AG04449 (cell line): ENCODE data around the gene NAPG.
A peak's percentile ranks its signal among the peaks of the same experiment; 100 is the strongest.

Experiments
- CTCF ChIA-PET: fragments of 350-600 bp; formaldehyde crosslinking; extraction: SDS; loops from one replicate; lab custom pipeline; 2021; ENCODE audit warnings: antibody characterized with exemption; lab: Yijun Ruan, JAX
- POLR2A ChIA-PET: fragments of 400-600, 350-600 bp; formaldehyde crosslinking; extraction: SDS; loops from one replicate; lab custom pipeline; 2020; ENCODE audit warnings: antibody characterized with exemption, inconsistent platforms; lab: Yijun Ruan, JAX
- DNase-seq: peaks from one replicate; pipeline ENCODE4 v3.0.0-alpha.2; 2010; ENCODE audit warnings: low read depth, low spot score
- H3K4me3 ChIP-seq: 2 replicates; pipeline ENCODE4 v1.5.1; 2011; ENCODE audit warnings: low read depth, mild to moderate bottlenecking, control low read depth, low read length
- CTCF ChIP-seq: IDR thresholded peaks from one replicate; pipeline ENCODE4 v1.5.1; 2011; ENCODE audit warnings: mild to moderate bottlenecking, moderate library complexity, low read length, control low read depth, inconsistent platforms; ENCODE audit not compliant: insufficient read depth; ENCODE audit errors: missing control alignments

NAPG gene

GRCh38 chr18:10518595-10519255 is 7.1 kb upstream of the NAPG start:
- CTCF ChIA-PET = interaction anchor here (0.7 to 11.0 kb wide), 43 partner anchors 9 to 556 kb away, joined by 3 to 314 read pairs (median 4); no protein-coding TSS in a partner anchor
- POLR2A ChIA-PET = no interaction called here

GRCh38 chr18:10519366-10519765 is 6.5 kb upstream of the NAPG start:
- DNase-seq = no peak
- no peak for TF ChIP-seq CTCF
- POLR2A ChIA-PET = interaction anchor here (1.3 kb wide), 1 partner anchor 503 kb away, joined by 3 read pairs; no protein-coding TSS in a partner anchor

More at GRCh38 chr18:10518595-10519255, 7.1 kb upstream of the NAPG start:
- DNase-seq = no peak
- TF ChIP-seq CTCF = peak; percentile 58
- no peak overlapping the region for H3K4me3 ChIP-seq

GRCh38 chr18:10519999-10520935 is 5.6 kb upstream of the NAPG start:
- ChIA-PET CTCF (interaction anchor here (0.7 to 11.0 kb wide), 37 partner anchors 9 to 563 kb away, joined by 3 to 314 read pairs (median 4); no protein-coding TSS in a partner anchor), POLR2A (interaction anchor here (1.3 kb wide), 1 partner anchor 504 kb away, joined by 3 read pairs; no protein-coding TSS in a partner anchor)
- peak; percentile 87 for TF ChIP-seq CTCF
- peak overlapping the region; percentile 24; the same call in 1 of the 2 replicates for H3K4me3 ChIP-seq
- peak; percentile 63 for DNase-seq

More at GRCh38 chr18:10519366-10519765, 6.5 kb upstream of the NAPG start:
- CTCF ChIA-PET = interaction anchor here (0.7 to 11.0 kb wide), 40 partner anchors 10 to 562 kb away, joined by 3 to 314 read pairs (median 5); no protein-coding TSS in a partner anchor
- H3K4me3 ChIP-seq = no peak overlapping the region

- ChIA-PET CTCF (interaction anchor here (0.9 to 11.0 kb wide), 5 partner anchors 198 to 838 kb away, joined by 3 to 314 read pairs (median 3); no protein-coding TSS in a partner anchor), POLR2A (no interaction called here)
- H3K4me3 ChIP-seq = no peak overlapping the region
- no peak for DNase-seq
- TF ChIP-seq CTCF = no peak
Observed at GRCh38 chr18:10521566-10521965, 4.3 kb upstream of the NAPG start.

- ChIA-PET POLR2A (no interaction called here), CTCF (interaction anchor here (0.8 to 11.0 kb wide), 7 partner anchors 199 to 839 kb away, joined by 3 to 314 read pairs (median 3); no protein-coding TSS in a partner anchor)
- no peak overlapping the region for H3K4me3 ChIP-seq
- no peak for TF ChIP-seq CTCF
- no peak for DNase-seq
Observed at GRCh38 chr18:10522574-10522973, 3.3 kb upstream of the NAPG start.
